ENCODE data around the gene PIK3C2A. TPM values are rescaled to one million over a fixed set of nuclear protein-coding genes. Genes with fewer than 3 reads are reported as not detected.
"Not testable (repeated sequence)": the region's sequence is repeated elsewhere in the genome, so short reads cannot be mapped to it uniquely, and the experiment has no call there.

PIK3C2A gene
- total RNA-seq, 1 experiment from 2014 or later = 35.0 TPM

GRCh38 chr11:17244046-17244445, 36.3 kb upstream of the PIK3C2A start:
- Histone ChIP-seq H3K4me2 (ENCODE audit: low read length) (no peak overlapping the region), H3K36me3 (ENCODE audit: low read depth, low read length) (no peaks in the 10 kb centered on the region), H3K9ac (ENCODE audit: low read length) (no peak overlapping the region), H3K9me3 (ENCODE audit: low read length) (no peaks in the 10 kb centered on the region), H3K4me3 (ENCODE audit: low read length) (no peak overlapping the region), H3K4me1 (ENCODE audit: insufficient read depth, low read length) (no peaks in the 10 kb centered on the region), H3K9me2 (replicated peaks; ENCODE audit: low read length) (no peaks in the 10 kb centered on the region), H3F3A (ENCODE audit: low read length, unreplicated experiment) (no peaks in the 10 kb centered on the region), H2AFZ (ENCODE audit: low read length) (no peak overlapping the region), H3K79me2 (ENCODE audit: low read length) (no peaks in the 10 kb centered on the region), H3K27me3 (ENCODE audit: low read length) (no peaks in the 10 kb centered on the region), H4K20me1 (ENCODE audit: low read length) (no peaks in the 10 kb centered on the region), H3K27ac (ENCODE audit: low read length) (no peak overlapping the region)
- no peak for TF ChIP-seq EZH2 (IDR thresholded peaks at IDR 0.05; ENCODE audit: low read length, unreplicated experiment)
- TF ChIP-seq CTCF (conservative IDR thresholded peaks at IDR 0.05; ENCODE audit: low read depth, low read length) = no peak
- TF ChIP-seq EZH2phosphoT487 (IDR thresholded peaks at IDR 0.05; ENCODE audit: borderline replicate concordance, low read length) = no peak
- ChIA-PET CTCF (interaction anchor here (0.7 kb wide), 1 partner anchor 22 kb away, joined by 20 read pairs; no protein-coding TSS in a partner anchor), POLR2A (ENCODE audit: unreplicated experiment) (no interaction called here)
- ATAC-seq (no peak), DNase-seq (no peak)
- intact Hi-C loops (cut with micrococcal nuclease) = no loop called here
- BruUV-seq (replicated peaks) = no TSS peak

GRCh38 chr11:17242954-17243353, 35.2 kb upstream of the PIK3C2A start:
- POLR2A ChIA-PET (ENCODE audit: unreplicated experiment); intact Hi-C loops (cut with micrococcal nuclease): not testable (repeated sequence)

GRCh38 chr11:17240780-17241179, 33.0 kb upstream of the PIK3C2A start:
- ATAC-seq (no peak), DNase-seq (no peak)
- Histone ChIP-seq H2AFZ (ENCODE audit: low read length) (no peak overlapping the region), H3K9me3 (ENCODE audit: low read length) (no peaks in the 10 kb centered on the region), H4K20me1 (ENCODE audit: low read length) (no peaks in the 10 kb centered on the region), H3K4me2 (ENCODE audit: low read length) (no peak overlapping the region), H3K4me3 (ENCODE audit: low read length) (no peak overlapping the region), H3K36me3 (ENCODE audit: low read depth, low read length) (no peaks in the 10 kb centered on the region), H3F3A (ENCODE audit: low read length, unreplicated experiment) (no peaks in the 10 kb centered on the region), H3K79me2 (ENCODE audit: low read length) (no peaks in the 10 kb centered on the region), H3K27ac (ENCODE audit: low read length) (no peak overlapping the region), H3K27me3 (ENCODE audit: low read length) (no peaks in the 10 kb centered on the region), H3K9ac (ENCODE audit: low read length) (no peak overlapping the region), H3K4me1 (ENCODE audit: insufficient read depth, low read length) (peaks cover 3% of the 10 kb centered on the region; the same call in 1 of the 2 replicates), H3K9me2 (replicated peaks; ENCODE audit: low read length) (no peaks in the 10 kb centered on the region)
- no TSS peak for BruUV-seq (replicated peaks)
- ChIA-PET POLR2A (ENCODE audit: unreplicated experiment) (no interaction called here), CTCF (no interaction called here)
- intact Hi-C loops (cut with micrococcal nuclease) = no loop called here
- TF ChIP-seq CTCF (conservative IDR thresholded peaks at IDR 0.05; ENCODE audit: low read depth, low read length) (no peak), EZH2phosphoT487 (IDR thresholded peaks at IDR 0.05; ENCODE audit: borderline replicate concordance, low read length) (no peak)

More at GRCh38 chr11:17242954-17243353, 35.2 kb upstream of the PIK3C2A start:
- CTCF ChIA-PET; DNase-seq; H3F3A ChIP-seq (ENCODE audit: low read length, unreplicated experiment); H3K4me2 ChIP-seq (ENCODE audit: low read length); ATAC-seq; H3K79me2 ChIP-seq (ENCODE audit: low read length); H3K9me2 ChIP-seq (replicated peaks; ENCODE audit: low read length); H3K4me1 ChIP-seq (ENCODE audit: insufficient read depth, low read length); BruUV-seq (replicated peaks); H4K20me1 ChIP-seq (ENCODE audit: low read length); H3K27me3 ChIP-seq (ENCODE audit: low read length); H3K27ac ChIP-seq (ENCODE audit: low read length); H3K9ac ChIP-seq (ENCODE audit: low read length); H3K36me3 ChIP-seq (ENCODE audit: low read depth, low read length); H3K9me3 ChIP-seq (ENCODE audit: low read length); H2AFZ ChIP-seq (ENCODE audit: low read length); H3K4me3 ChIP-seq (ENCODE audit: low read length): not testable (repeated sequence)

- BruUV-seq (replicated peaks); H4K20me1 ChIP-seq (ENCODE audit: low read length); H3F3A ChIP-seq (ENCODE audit: low read length, unreplicated experiment); ATAC-seq; CTCF ChIA-PET; H2AFZ ChIP-seq (ENCODE audit: low read length); DNase-seq; H3K36me3 ChIP-seq (ENCODE audit: low read depth, low read length); H3K4me1 ChIP-seq (ENCODE audit: insufficient read depth, low read length); H3K27ac ChIP-seq (ENCODE audit: low read length); POLR2A ChIA-PET (ENCODE audit: unreplicated experiment); H3K4me2 ChIP-seq (ENCODE audit: low read length); H3K4me3 ChIP-seq (ENCODE audit: low read length); H3K9me3 ChIP-seq (ENCODE audit: low read length); H3K9me2 ChIP-seq (replicated peaks; ENCODE audit: low read length); H3K9ac ChIP-seq (ENCODE audit: low read length); H3K79me2 ChIP-seq (ENCODE audit: low read length); H3K27me3 ChIP-seq (ENCODE audit: low read length): not testable (repeated sequence)
- intact Hi-C loops (cut with micrococcal nuclease) = loop anchor here (10.0 kb wide), 1 partner anchor 265 kb away; no protein-coding TSS in a partner anchor
These were observed 32.1 kb upstream of the PIK3C2A start for GRCh38 chr11:17239927-17240326.
